Measurements from ENCODE around the gene ATP6V1B1. TPM values are rescaled to one million over a fixed set of nuclear protein-coding genes. Genes with fewer than 3 reads are reported as not detected.

The ATP6V1B1 gene
- total RNA-seq, 2 donors from 2014 or later = 1.4 to 4.4 TPM

- no peaks in the 10 kb centered on the region for H3K36me3 ChIP-seq
- TF ChIP-seq CTCF (IDR thresholded peaks at IDR 0.05) = no peak
- ATAC-seq (ENCODE audit: insufficient number of reproducible peaks, low FRiP score, low read depth) (no peak), DNase-seq (ENCODE audit: low spot score) (no peak)
- H3K4me1 ChIP-seq (ENCODE audit: control insufficient read depth in 1 of 2, low read depth in 2 of 2) = no peaks in the 10 kb centered on the region
- no peak overlapping the region for H3K27ac ChIP-seq
- H3K27me3 ChIP-seq (replicated peaks; ENCODE audit: insufficient read depth) = no peaks in the 10 kb centered on the region
- H3K9me3 ChIP-seq = no peaks in the 10 kb centered on the region
- no peak overlapping the region for H3K4me3 ChIP-seq
Measured at GRCh38 chr2:70918016-70918415, 17.7 kb upstream of the ATP6V1B1 start.

GRCh38 chr2:70919672-70920366, 15.9 kb upstream of the ATP6V1B1 start:
- Histone ChIP-seq H3K9me3 (no peaks in the 10 kb centered on the region), H3K27ac (no peak overlapping the region), H3K27me3 (replicated peaks; ENCODE audit: insufficient read depth) (no peaks in the 10 kb centered on the region), H3K4me1 (ENCODE audit: control insufficient read depth in 1 of 2, low read depth in 2 of 2) (no peaks in the 10 kb centered on the region), H3K36me3 (no peaks in the 10 kb centered on the region), H3K4me3 (no peak overlapping the region)
- TF ChIP-seq CTCF (IDR thresholded peaks at IDR 0.05) = peak; percentile 59
- ATAC-seq (ENCODE audit: insufficient number of reproducible peaks, low FRiP score, low read depth) (no peak), DNase-seq (ENCODE audit: low spot score) (no peak)

- Histone ChIP-seq H3K4me1 (ENCODE audit: control insufficient read depth in 1 of 2, low read depth in 2 of 2) (no peaks in the 10 kb centered on the region), H3K36me3 (no peaks in the 10 kb centered on the region), H3K9me3 (no peaks in the 10 kb centered on the region), H3K27ac (no peak overlapping the region), H3K4me3 (no peak overlapping the region), H3K27me3 (replicated peaks; ENCODE audit: insufficient read depth) (no peaks in the 10 kb centered on the region)
- TF ChIP-seq CTCF (IDR thresholded peaks at IDR 0.05) = no peak
- no peak for DNase-seq (ENCODE audit: low spot score)
- no peak for ATAC-seq (ENCODE audit: insufficient number of reproducible peaks, low FRiP score, low read depth)
Measured at GRCh38 chr2:70920367-70920715, 15.4 kb upstream of the ATP6V1B1 start.

GRCh38 chr2:70921031-70921430, 14.7 kb upstream of the ATP6V1B1 start:
- DNase-seq (ENCODE audit: low spot score) = no peak
- no peak for TF ChIP-seq CTCF (IDR thresholded peaks at IDR 0.05)
- no peaks in the 10 kb centered on the region for H3K27me3 ChIP-seq (replicated peaks; ENCODE audit: insufficient read depth)

DNA sequence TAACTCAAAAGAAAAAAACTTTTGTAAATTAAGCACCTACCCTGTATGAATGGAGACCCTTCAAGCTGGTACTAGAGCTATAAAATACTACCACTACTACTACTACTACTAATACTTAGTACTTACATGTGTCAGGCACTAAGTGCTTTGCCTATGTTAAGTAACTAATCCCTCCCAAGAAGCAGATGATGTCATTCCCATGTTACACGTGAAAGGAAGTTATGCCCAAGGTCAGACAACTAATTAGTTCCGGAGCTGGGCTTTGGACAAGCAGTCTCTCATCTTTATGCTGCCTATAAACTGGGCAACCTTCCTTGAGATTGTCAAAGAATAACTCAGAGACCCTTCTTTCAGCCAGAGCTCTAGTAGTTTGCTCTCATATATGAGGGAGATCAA, 13.9 kb upstream of the ATP6V1B1 start:
- Histone ChIP-seq H3K4me1 (ENCODE audit: control insufficient read depth in 1 of 2, low read depth in 2 of 2) (no peaks in the 10 kb centered on the region), H3K27me3 (replicated peaks; ENCODE audit: insufficient read depth) (no peaks in the 10 kb centered on the region), H3K9me3 (no peaks in the 10 kb centered on the region), H3K4me3 (no peak overlapping the region), H3K27ac (no peak overlapping the region), H3K36me3 (no peaks in the 10 kb centered on the region)
- no peak for ATAC-seq (ENCODE audit: insufficient number of reproducible peaks, low FRiP score, low read depth)
- DNase-seq (ENCODE audit: low spot score) = no peak
- TF ChIP-seq CTCF (IDR thresholded peaks at IDR 0.05) = no peak

More at GRCh38 chr2:70921031-70921430, 14.7 kb upstream of the ATP6V1B1 start:
- Histone ChIP-seq H3K36me3 (no peaks in the 10 kb centered on the region), H3K4me3 (no peak overlapping the region), H3K9me3 (no peaks in the 10 kb centered on the region), H3K4me1 (ENCODE audit: control insufficient read depth in 1 of 2, low read depth in 2 of 2) (no peaks in the 10 kb centered on the region), H3K27ac (no peak overlapping the region)
- ATAC-seq (ENCODE audit: insufficient number of reproducible peaks, low FRiP score, low read depth) = no peak
